ENCODE results near the gene UNC79. TPM values are rescaled to one million over a fixed set of nuclear protein-coding genes. Genes with fewer than 3 reads are reported as not detected.

UNC79 gene
- total RNA-seq, 4 donors from 2014 or later = 0.06 to 0.24 (median 0.19) TPM; not detected in 1

GRCh38 chr14:93674343-93674742 lies 243.6 kb downstream of the UNC79 start:
- DNase-seq (ENCODE audit: low spot score) (no peak), ATAC-seq (ENCODE audit: low FRiP score) (no peak)
- no peak for TF ChIP-seq CTCF (IDR thresholded peaks at IDR 0.05)

GRCh38 chr14:93675651-93676050 lies 244.9 kb downstream of the UNC79 start:
- ATAC-seq (ENCODE audit: low FRiP score) = no peak

GRCh38 chr14:93676416-93676958 lies 245.7 kb downstream of the UNC79 start:
- ATAC-seq (ENCODE audit: low FRiP score) (no peak), DNase-seq (ENCODE audit: low spot score) (no peak)
- TF ChIP-seq CTCF (IDR thresholded peaks at IDR 0.05) = no peak

More at GRCh38 chr14:93675651-93676050, 244.9 kb downstream of the UNC79 start:
- TF ChIP-seq CTCF (IDR thresholded peaks at IDR 0.05) = no peak
- no peak for DNase-seq (ENCODE audit: low spot score)

GRCh38 chr14:93682459-93682858 lies 251.7 kb downstream of the UNC79 start:
- ATAC-seq (ENCODE audit: low FRiP score) = no peak
- TF ChIP-seq CTCF (IDR thresholded peaks at IDR 0.05) = no peak
- DNase-seq (ENCODE audit: low spot score) = no peak

GRCh38 chr14:93683226-93683625 lies 252.5 kb downstream of the UNC79 start:
- TF ChIP-seq CTCF (IDR thresholded peaks at IDR 0.05) = no peak
- ATAC-seq (ENCODE audit: low FRiP score) (no peak), DNase-seq (ENCODE audit: low spot score) (no peak)

- no peak for ATAC-seq (ENCODE audit: low FRiP score)
- DNase-seq (ENCODE audit: low spot score) = no peak
- no peak for TF ChIP-seq CTCF (IDR thresholded peaks at IDR 0.05)
Observed at GRCh38 chr14:93685121-93685895, 254.6 kb downstream of the UNC79 start.

GRCh38 chr14:93686268-93686667 lies 255.5 kb downstream of the UNC79 start:
- TF ChIP-seq CTCF (IDR thresholded peaks at IDR 0.05) = no peak
- DNase-seq (ENCODE audit: low spot score) (no peak), ATAC-seq (ENCODE audit: low FRiP score) (no peak)

Measured in omental fat pad (tissue), 4 donors.